ENCODE data around the gene PLEKHJ1. TPM values are rescaled to one million over a fixed set of nuclear protein-coding genes. Genes with fewer than 3 reads are reported as not detected.
A peak's percentile ranks its signal among the peaks of the same experiment; 100 is the strongest.

The PLEKHJ1 gene
- total RNA-seq, 1 donor from 2014 or later: 104 TPM

GRCh38 chr19:2274931-2275535, 38.9 kb upstream of the PLEKHJ1 start:
- Histone ChIP-seq H3K36me3 (ENCODE audit: control insufficient read depth, insufficient read depth, low read length) (peaks cover 2% of the 10 kb centered on the region), H3K27me3 (ENCODE audit: control insufficient read depth, insufficient read depth, low read length) (no peaks in the 10 kb centered on the region), H3K4me3 (ENCODE audit: low read depth, low read length) (no peak overlapping the region)
- peak; percentile 65 for TF ChIP-seq CTCF (IDR thresholded peaks at IDR 0.05; ENCODE audit: insufficient read depth, low read length, poor library complexity, severe bottlenecking)
- no peak for DNase-seq (ENCODE audit: low read depth)

DNA sequence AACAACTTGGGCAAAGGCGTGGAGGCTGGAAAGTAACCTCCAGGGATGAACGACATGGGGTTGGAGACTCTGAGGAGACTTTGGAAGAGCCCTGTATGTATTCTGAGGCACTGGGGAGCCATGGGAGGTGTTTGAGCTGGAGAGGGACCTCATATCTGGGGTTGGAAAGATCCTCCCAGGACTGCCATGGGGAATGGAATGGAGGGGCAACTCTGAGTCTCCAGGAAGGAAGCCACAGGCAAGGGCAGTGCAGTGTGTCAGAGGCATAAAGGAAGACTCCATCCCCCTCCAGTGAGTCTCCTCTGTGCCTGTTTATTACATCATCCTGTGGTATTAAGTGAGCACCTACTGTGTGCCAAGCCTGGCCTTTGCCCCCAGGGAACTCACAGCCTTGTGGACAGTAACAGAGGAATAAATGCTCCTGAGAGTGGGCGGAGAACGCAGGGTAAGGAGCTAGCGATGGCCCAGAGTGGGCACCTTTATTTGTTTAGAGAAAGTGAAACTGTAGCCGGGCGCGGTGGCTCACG, 38.1 kb upstream of the PLEKHJ1 start:
- no peak for TF ChIP-seq CTCF (IDR thresholded peaks at IDR 0.05; ENCODE audit: insufficient read depth, low read length, poor library complexity, severe bottlenecking)
- peaks cover 2% of the 10 kb centered on the region for H3K36me3 ChIP-seq (ENCODE audit: control insufficient read depth, insufficient read depth, low read length)
- H3K4me3 ChIP-seq (ENCODE audit: low read depth, low read length): no peak overlapping the region
- DNase-seq (ENCODE audit: low read depth): no peak
- no peaks in the 10 kb centered on the region for H3K27me3 ChIP-seq (ENCODE audit: control insufficient read depth, insufficient read depth, low read length)

DNA sequence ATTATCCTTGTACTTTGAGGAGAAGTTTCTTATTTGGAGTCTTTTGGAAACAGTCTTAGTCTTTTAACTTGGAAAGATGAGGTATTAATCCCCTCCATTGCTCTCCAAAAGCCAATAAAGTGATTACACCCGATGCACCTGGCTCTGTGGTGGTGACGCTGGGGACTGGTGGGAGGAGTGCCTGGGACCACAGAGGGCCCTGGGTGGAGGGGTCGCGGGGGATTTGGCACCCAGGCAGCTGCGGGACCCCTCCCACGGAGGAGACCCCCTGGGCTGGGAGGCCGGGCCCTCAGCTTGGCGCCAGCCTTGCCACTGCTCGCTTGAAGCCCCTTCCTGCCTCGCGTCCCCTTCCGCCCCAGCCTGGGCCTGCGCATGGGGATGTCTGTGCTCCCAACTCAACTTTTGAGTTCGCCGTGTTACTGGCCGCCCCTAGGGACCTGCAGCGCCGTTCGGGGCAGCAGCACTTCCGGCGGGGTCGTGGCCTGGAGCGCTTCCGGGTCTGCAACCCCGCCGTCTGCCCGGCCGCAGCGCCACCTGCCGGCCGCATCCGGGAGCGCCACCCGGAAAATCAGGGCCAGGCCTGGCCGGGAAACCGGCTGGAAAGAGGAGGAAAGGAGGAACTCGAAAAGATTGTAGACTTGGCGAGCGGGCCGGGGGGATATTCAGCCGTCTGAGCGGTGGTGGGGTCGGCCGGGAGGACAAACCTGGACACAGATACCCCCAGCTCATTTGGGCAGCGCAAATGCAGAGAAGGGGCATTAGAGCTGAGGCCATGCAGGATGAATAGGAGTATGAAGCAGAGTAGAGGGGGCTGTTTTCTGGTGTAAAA, 37.4 kb upstream of the PLEKHJ1 start:
- Histone ChIP-seq H3K27me3 (ENCODE audit: control insufficient read depth, insufficient read depth, low read length) (no peaks in the 10 kb centered on the region), H3K36me3 (ENCODE audit: control insufficient read depth, insufficient read depth, low read length) (peaks cover 2% of the 10 kb centered on the region), H3K4me3 (ENCODE audit: low read depth, low read length) (peak overlapping the region; percentile 12)
- peak; percentile 73 for TF ChIP-seq CTCF (IDR thresholded peaks at IDR 0.05; ENCODE audit: insufficient read depth, low read length, poor library complexity, severe bottlenecking)
- DNase-seq (ENCODE audit: low read depth): no peak

GRCh38 chr19:2271234-2272103, 35.3 kb upstream of the PLEKHJ1 start:
- H3K4me3 ChIP-seq (ENCODE audit: low read depth, low read length): peak overlapping the region; percentile 83
- DNase-seq (ENCODE audit: low read depth): no peak
- H3K27me3 ChIP-seq (ENCODE audit: control insufficient read depth, insufficient read depth, low read length): no peaks in the 10 kb centered on the region
- H3K36me3 ChIP-seq (ENCODE audit: control insufficient read depth, insufficient read depth, low read length): peaks cover 2% of the 10 kb centered on the region
- TF ChIP-seq CTCF (IDR thresholded peaks at IDR 0.05; ENCODE audit: insufficient read depth, low read length, poor library complexity, severe bottlenecking): no peak

- Histone ChIP-seq H3K4me3 (ENCODE audit: low read depth, low read length) (peak overlapping the region; percentile 83), H3K36me3 (ENCODE audit: control insufficient read depth, insufficient read depth, low read length) (peaks cover 2% of the 10 kb centered on the region), H3K27me3 (ENCODE audit: control insufficient read depth, insufficient read depth, low read length) (no peaks in the 10 kb centered on the region)
- no peak for DNase-seq (ENCODE audit: low read depth)
- no peak for TF ChIP-seq CTCF (IDR thresholded peaks at IDR 0.05; ENCODE audit: insufficient read depth, low read length, poor library complexity, severe bottlenecking)
Observed at GRCh38 chr19:2270423-2271233, 34.5 kb upstream of the PLEKHJ1 start.

All from kidney epithelial cell (primary cell).